Gastroesophageal sphincter (tissue), 3 donors: ENCODE measurements around the gene NAA35.

Experiments used
- POLR2A ChIP-seq, 2 donors: fragments of 450-650 bp; IDR thresholded peaks; one replicate each; pipeline ENCODE4 v1.6.1; 2017; ENCODE audit warnings: antibody characterized with exemption in 2 of 2, mild to moderate bottlenecking in 2 of 2, moderate library complexity in 1 of 2
- POLR2AphosphoS5 ChIP-seq: sonication (generic); formaldehyde crosslinking; IDR thresholded peaks from one replicate; pipeline ENCODE4 v1.6.1; 2017; ENCODE audit warnings: antibody characterized with exemption
- TF ChIP-seq, protein P1 (sequence below), 4 experiments: fragments of 200-600 bp in 2 of 4; fragments of 450-650 bp in 2 of 4; sonication (generic) in 1 of 4; IDR thresholded peaks; one replicate each; pipeline ENCODE4 v1.5.1; 2017 to 2019; ENCODE audit warnings: antibody characterized with exemption in 4 of 4, mild to moderate bottlenecking in 2 of 4, moderate library complexity in 2 of 4

DNA sequence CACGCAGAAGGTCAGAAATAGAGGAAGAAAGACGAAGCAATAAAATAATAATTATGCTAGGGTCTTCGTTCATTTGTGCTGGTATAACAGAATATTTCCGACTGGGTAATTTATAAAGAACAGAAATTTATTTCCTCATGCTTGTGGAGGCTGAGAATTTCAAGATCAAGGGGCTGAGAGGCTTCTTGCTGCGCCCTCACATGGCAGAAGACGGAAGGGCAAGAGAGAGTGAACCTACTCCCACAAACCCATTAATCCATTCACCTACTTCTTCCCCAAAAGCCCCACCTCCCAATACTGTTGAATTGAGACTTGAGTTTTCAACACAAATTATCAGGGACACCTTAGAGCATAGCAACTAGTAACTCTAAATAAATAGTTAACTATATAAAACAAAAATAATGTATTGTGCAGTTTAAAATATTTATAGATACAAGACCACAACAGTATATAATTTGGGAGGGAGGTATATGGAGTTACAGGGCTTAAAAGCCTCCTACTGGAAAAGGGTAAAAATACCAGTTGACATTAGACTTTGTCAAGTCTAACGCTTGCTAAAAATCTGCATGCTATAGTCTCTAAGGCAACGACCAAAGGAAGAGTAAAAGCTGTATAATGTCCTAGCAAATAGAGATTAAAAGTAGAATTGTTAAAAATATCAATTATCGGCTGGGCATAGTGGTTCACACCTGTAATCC is 40.3 kb upstream of the NAA35 start:
- TF ChIP-seq, protein P1, sequence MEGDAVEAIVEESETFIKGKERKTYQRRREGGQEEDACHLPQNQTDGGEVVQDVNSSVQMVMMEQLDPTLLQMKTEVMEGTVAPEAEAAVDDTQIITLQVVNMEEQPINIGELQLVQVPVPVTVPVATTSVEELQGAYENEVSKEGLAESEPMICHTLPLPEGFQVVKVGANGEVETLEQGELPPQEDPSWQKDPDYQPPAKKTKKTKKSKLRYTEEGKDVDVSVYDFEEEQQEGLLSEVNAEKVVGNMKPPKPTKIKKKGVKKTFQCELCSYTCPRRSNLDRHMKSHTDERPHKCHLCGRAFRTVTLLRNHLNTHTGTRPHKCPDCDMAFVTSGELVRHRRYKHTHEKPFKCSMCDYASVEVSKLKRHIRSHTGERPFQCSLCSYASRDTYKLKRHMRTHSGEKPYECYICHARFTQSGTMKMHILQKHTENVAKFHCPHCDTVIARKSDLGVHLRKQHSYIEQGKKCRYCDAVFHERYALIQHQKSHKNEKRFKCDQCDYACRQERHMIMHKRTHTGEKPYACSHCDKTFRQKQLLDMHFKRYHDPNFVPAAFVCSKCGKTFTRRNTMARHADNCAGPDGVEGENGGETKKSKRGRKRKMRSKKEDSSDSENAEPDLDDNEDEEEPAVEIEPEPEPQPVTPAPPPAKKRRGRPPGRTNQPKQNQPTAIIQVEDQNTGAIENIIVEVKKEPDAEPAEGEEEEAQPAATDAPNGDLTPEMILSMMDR (IDR thresholded peaks at IDR 0.05): peak in 3 of 4 experiments; percentile 23 to 46 (median 24)
- TF ChIP-seq POLR2A (IDR thresholded peaks at IDR 0.05) (no peak), POLR2AphosphoS5 (no peak)
